HG03280 (cell line): ENCODE measurements around the gene KMT2B.
"Not testable (repeated sequence)": the region's sequence is repeated elsewhere in the genome, so short reads cannot be mapped to it uniquely, and the experiment has no call there.

Source experiments
- ATAC-seq: cut with Tn5 transposase; IDR thresholded peaks from one replicate; pipeline ENCODE4 v1.9.1; 2021; ENCODE audit warnings: mild to moderate bottlenecking, moderate library complexity; ENCODE audit not compliant: unreplicated experiment

Gene KMT2B

DNA sequence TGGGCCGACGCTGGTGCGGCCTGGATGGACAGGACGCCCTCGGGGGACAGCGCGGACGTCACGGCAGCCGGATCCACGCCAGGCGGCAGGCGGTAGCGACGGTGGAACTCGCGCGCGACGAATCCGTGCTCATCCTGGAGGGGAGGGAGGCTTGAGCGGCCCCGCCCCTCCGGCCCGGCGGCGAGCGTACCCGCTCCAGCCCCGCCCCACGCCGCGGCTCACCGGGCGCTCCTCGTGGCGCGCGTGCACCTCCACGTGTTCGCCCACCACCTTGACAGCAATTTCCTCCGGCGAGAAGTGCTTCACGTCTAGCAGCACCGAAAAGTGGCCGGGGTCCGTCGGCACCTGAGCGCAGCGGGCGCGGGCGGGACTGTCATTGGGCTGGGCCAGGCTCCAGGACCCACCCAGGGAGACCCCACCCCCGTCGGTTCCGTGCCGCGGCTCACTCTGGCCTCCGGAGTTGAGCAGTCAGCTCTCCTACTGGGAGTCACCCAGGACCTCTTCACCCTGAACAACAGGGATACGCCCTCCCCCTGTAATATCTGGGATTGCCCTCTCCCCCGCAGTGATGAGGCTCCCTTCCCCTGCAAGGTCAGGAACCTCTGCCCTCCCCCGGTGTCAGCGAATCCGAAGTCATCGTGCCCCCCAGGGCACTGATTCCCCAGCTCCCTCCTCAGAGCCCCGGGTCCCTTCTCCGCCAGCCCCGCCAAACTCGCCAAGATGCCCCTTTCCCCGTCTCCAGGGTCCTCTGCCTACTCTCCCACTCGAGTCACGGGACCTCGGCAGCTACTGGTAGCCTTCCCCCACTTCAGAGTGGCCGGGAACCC is 38.0 kb downstream of the KMT2B start:
- ATAC-seq = no peak

DNA sequence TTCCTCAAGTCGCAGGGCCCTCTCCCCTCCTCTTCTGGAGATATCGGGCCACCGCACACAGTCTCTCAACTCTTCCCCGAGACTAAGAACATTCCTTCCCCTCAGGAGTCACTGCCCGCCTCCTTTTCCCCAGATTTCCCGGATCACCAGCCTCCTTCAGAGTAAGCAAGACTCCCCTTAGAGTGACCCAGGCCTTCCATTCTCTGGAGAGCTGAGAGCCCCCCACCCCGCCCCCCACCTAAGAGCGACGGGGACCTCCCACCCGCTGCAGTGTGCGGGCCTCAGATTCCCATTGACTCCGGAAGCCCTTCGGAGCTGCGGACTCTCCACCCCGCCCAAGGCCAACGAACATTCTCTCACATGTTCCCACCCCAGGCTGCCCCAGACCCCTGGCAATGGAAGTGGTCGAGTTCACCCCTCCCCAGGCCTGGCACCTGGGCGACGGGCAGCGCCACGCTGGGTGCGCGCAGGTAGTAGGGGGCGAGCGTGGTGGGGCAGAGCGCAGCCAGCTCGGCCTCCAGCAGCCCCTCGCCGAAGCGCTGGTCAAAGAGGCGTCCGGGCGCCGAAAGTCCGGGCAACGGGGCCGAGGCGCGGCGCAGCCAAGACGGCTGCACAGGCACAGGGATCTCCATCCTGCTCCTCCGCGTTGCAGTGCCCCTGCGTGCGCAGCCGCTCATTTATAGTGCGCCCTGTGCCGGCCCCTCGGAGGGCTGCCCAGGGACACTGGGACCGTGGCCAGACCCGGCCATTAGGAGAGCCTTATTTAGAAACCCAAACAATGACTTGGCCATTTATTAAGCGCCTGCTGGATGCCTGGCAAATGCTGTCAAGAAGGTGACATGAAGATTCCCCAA is 38.8 kb downstream of the KMT2B start, which contains the start of gene HSPB6:
HSPB6 (minus strand) TSS at position 653 of the 854 bp plus-strand sequence; CDS start at position 632, 21 bp downstream.
- ATAC-seq = no peak

- no peak for ATAC-seq
Observed at GRCh38 chr19:35757231-35757748, 39.5 kb downstream of the KMT2B start.

DNA sequence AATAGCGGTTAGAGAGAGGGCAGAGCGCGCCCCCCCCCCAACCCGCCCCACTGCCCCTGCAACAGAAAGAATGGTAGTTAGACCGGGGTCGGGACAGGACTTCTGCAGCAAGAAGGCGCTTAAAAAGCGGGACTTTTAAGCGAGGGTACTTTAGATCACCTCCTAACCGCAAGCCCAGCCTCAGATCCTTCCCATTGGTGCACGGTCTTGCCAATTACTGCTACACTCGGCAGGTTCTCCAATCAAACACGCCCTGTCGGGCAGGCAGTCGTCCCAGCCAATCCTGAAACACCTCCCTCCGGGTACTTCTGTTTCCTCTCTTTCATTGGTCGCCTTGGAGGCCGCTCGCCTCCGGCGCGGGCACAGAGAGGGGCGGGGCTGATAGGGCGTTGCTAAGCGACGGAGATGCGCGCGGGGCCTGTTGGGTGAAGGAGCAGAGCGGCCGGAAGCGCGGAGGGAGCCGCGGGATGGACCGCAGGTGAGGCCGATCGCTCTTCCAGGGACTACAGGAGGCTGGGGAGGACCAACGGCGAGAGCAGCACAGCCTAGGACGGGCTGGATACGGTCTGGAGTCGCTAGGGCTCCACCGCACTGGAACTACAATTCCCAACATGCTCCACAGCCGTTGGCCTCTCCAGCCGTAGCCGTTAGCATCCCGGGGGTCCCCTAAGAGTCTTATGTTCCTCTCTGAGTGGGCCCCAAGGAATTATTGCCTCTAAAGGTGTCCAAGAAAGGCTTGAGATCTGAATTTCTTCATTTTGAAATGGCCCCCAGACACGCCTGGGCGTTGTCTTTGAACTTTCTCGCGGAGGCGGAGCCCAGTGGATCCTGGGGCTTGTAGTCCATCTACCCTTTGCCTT is 40.2 kb downstream of the KMT2B start, which contains the start of gene PROSER3:
PROSER3 (plus strand) TSS at position 428 of the 860 bp plus-strand sequence; CDS start at position 468, 40 bp downstream.
- ATAC-seq = peak; percentile 94

GRCh38 chr19:35759697-35760096 is 41.9 kb downstream of the KMT2B start:
- ATAC-seq = no peak

- ATAC-seq = no peak
Observed at GRCh38 chr19:35760711-35761349, 43.0 kb downstream of the KMT2B start.

DNA sequence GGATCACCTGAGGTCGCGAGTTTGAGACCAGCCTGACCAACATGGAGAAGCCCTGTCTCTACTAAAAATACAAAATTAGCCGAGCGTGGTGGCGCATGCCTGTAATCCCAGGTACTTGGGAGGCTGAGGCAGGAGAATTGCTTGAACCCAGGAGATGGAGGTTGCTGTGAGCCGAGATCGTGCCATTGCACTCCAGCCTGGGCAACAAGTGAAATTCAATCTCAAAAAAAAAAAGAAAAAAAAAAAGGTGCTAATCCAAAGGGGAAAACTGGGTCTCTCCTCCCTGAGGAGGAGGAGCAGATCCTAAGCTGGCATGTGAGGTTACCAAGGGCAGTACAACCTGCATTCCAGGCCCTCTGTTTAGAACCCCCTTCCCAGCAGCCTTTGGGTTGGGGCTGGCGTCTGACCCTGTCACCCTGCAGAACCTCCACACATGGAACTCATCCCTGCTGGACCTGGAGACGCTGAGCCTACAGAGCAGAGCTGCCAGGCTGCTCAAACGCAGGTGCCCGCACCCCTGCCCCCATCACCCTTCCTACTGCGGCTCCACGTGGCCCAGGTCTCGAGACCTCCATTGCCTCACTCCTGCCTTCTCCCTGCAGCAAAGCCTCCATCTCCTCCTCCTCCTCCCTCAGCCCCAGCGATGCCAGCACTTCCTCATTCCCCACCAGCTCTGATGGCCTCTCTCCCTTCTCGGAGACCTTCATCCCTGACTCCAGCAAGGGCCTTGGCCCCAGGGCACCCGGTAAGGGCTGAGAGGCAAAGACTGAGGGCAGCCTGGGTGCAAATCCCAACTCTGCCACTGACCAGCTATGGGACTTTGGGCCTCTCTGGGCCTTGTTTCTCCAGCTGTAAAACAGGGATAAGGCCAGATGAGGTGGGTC is 46.9 kb downstream of the KMT2B start:
- ATAC-seq = no peak

- ATAC-seq = no peak
Observed at GRCh38 chr19:35766571-35767104, 48.8 kb downstream of the KMT2B start.

- no peak for ATAC-seq
Observed at GRCh38 chr19:35767288-35768081, 49.7 kb downstream of the KMT2B start.

DNA sequence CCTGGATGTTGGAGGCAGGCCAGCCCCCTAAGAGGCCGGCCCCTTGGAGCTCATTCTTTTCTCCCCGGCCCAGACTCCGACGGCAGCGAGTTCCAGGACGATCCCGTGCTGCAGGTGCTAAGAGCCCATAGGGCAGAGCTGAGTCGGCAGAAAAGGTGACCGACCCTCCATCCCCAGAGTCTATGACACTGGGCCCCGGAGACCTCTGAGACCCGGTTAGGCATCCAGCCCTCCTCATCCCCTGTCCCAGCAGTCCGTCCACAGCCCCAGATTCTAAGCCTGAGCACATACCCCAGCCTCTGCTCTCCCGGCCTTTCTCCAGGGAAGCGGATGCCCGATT is 50.2 kb downstream of the KMT2B start:
- no peak for ATAC-seq

- ATAC-seq = not testable (repeated sequence)
Observed at GRCh38 chr19:35772362-35772761, 54.6 kb downstream of the KMT2B start.

DNA sequence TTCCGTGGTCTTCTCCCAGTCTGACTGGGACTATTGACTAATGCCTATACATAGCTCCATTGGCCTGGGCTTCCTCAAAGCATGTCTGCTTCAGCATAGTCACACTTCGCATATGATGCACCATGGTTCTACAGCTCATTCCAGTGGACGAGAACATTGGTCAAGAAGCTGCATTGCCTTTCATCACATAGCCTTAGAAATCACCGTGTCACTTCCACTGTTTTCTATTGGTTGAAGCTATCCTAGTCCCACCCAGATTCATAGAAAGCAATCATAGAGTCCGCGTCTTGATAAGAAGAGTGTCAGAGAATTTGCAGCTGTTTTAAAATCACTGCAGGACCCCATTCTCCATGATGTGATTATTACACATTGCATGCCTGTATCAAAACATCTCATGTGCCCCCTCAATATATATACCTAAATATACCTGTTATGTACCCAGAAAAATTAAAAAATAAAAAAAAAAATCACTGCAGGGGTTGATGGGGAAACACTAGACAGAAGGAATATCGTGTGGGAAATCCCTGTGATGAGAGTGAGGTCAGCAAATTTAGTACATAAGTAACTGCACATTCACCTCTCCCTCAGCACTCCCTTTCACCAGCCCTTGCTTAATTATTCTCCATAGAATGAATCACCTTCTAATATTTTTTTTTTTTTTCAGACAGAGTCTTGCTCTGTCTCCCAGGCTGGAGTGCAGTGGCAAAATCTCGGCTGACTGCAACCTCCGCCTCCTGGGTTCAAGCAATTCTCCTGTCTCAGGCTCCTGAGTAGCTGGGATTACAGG is 55.4 kb downstream of the KMT2B start:
- no peak for ATAC-seq

DNA sequence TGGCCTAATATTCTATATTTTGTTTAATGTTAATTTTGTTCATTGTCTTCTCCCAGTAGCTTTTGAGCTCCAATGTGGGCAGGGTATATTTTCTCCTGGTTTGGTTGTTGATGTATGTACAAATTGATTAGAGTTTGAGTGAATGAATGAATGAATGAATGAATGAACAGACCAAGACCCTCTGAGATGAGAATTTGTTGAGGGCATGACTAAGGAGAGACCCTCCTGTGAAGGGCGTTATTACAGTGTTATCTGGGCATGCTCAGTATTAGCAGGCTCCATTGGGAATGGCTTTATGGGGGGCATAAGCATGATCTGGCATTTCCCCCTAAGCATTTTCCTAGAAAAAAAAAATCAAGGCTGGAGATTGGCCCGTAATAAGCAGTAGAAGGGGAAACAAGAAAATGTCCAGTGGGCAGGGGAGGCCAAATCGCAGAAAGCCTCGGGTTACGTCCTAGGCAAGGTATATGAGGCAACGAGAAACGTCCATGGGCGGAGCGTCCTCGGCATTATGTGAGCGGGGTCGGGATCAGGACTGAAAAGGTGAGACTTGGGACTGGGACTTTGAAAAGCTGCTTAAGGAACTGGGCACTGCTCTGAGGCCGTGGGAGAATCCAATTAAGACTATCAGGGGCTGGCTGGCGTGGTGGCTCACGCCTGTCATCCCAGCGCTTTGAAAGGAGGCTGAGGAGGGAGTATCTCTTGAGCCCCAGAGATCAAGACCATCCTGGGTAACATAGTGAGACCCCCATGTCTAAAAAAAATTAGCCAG is 56.7 kb downstream of the KMT2B start:
- ATAC-seq = no peak

DNA sequence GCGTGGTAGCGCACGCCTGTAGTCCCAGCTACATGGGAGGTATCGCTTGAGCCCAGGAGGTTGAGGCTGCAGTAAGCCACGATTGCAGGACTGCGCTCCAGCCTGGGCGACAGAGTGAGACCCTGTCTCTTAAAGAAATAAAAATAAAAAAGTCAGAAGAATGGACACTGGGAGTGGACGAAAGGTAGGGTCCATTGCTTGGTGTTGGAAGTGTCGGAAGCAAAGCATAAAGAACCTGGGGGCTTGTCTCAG is 57.2 kb downstream of the KMT2B start:
- no peak for ATAC-seq

DNA sequence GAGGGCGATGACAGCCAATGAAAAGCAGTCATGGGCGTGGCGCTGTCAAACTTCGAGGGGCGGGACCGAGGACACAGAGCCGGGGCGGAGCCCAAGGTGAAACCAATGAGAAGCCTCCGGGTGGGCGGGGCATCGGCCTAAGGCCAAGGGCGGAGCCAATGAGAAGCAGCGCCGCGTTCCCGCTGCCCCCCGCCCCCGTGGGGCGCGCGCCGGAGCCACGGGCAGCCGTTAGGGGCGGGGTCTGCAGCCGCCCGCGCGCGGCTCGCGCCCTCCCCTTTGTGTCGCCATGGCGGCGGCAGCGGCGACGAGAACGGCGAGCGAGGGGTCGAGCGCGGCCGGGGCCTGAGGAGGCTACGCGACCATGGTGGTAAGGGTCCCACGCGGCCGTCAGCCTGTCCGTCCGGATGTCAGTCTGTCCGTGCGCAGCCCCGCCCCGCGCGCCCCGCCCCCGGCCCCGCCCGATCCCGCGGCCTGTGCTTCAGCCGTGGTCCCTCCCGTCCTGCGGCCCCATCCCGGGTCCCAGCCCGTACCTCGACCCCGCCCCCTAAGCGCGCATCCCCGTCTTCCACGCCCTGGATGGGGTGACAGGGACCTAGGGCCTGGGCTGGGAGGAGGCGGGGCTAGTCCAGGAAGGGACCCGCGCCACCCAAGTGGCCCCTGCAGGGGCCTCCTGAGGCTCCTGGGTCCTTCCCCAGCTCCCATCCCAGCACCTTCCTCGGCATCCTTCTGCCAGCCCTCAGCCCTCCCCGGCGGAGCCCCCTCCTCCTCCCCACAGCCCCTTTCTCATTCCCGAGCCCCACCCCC is 57.7 kb downstream of the KMT2B start, which contains the start of gene ARHGAP33:
ARHGAP33 (plus strand) TSS at position 267 of the 804 bp plus-strand sequence; CDS start at position 362, 95 bp downstream.
- peak; percentile 92 for ATAC-seq
